ENCODE measurements around the gene SLC34A1.

- TF ChIP-seq CTCF (IDR thresholded peaks at IDR 0.05), result no peak
- no peak for TF ChIP-seq POLR2A (IDR thresholded peaks at IDR 0.05)
Observed at GRCh38 chr5:177393990-177394389, 9.8 kb downstream of the SLC34A1 start.

All from thyroid gland (tissue), 4 donors.